ENCODE data around the gene SH3RF1. TPM values are rescaled to one million over a fixed set of nuclear protein-coding genes. Genes with fewer than 3 reads are reported as not detected.

The SH3RF1 gene
- total RNA-seq, 1 experiment from 2014 or later, result 15.3 TPM

GRCh38 chr4:169107528-169107927 is 163.2 kb downstream of the SH3RF1 start:
- Histone ChIP-seq H3K18ac (ENCODE audit: insufficient read length, low read depth, low read length) (no peak overlapping the region), H3K56ac (ENCODE audit: insufficient read length, low read depth, low read length) (no peak overlapping the region), H2BK15ac (ENCODE audit: low read depth, low read length) (no peak overlapping the region), H4K8ac (replicated peaks; ENCODE audit: insufficient read length, low read depth, low read length) (no peak overlapping the region), H2BK120ac (ENCODE audit: low read depth, low read length, poor library complexity, severe bottlenecking) (no peak overlapping the region), H3K79me1 (ENCODE audit: insufficient read depth, low read depth, low read length, poor library complexity, severe bottlenecking) (no peaks in the 10 kb centered on the region), H3K9ac (ENCODE audit: extremely low read depth, insufficient read length, low read length) (no peak overlapping the region), H3K14ac (ENCODE audit: insufficient read depth, low read length) (no peak overlapping the region), H3K27me3 (ENCODE audit: insufficient read depth, low read length) (no peaks in the 10 kb centered on the region), H4K5ac (ENCODE audit: insufficient read length, low read depth, low read length) (no peak overlapping the region), H3K27ac (ENCODE audit: insufficient read length, low read depth, low read length) (no peak overlapping the region), H2AK5ac (ENCODE audit: insufficient read length, low read length) (no peak overlapping the region), H3T11ph (ENCODE audit: low read length) (no peak overlapping the region), H2AFZ (ENCODE audit: low read length) (no peak overlapping the region), H2BK12ac (ENCODE audit: insufficient read length, low read depth, low read length) (no peak overlapping the region), H3K79me2 (ENCODE audit: insufficient read depth, low read length) (no peaks in the 10 kb centered on the region), H2BK5ac (ENCODE audit: insufficient read length, low read length) (no peak overlapping the region), H3K4ac (ENCODE audit: low read depth, low read length) (no peak overlapping the region), H3K23ac (ENCODE audit: insufficient read length, low read depth, low read length) (no peak overlapping the region), H3K9me3 (ENCODE audit: control insufficient read depth, low read depth, low read length) (no peaks in the 10 kb centered on the region), H3K23me2 (ENCODE audit: insufficient read length, low read depth, low read length, poor library complexity, severe bottlenecking) (no peaks in the 10 kb centered on the region), H2BK20ac (ENCODE audit: low read depth, low read length, poor library complexity, severe bottlenecking) (no peak overlapping the region), H4K20me1 (ENCODE audit: control insufficient read depth, insufficient read depth, insufficient read length) (no peaks in the 10 kb centered on the region), H3K4me2 (ENCODE audit: insufficient read depth, insufficient read length, low read length) (no peak overlapping the region), H3K4me1 (ENCODE audit: insufficient read depth, low read length) (peaks cover 6% of the 10 kb centered on the region; the same call in 1 of the 2 replicates), H4K91ac (ENCODE audit: insufficient read length, low read depth, low read length) (no peak overlapping the region)
- DNase-seq, result no peak
- no peaks in the 10 kb centered on the region for H3K27me3 Mint-ChIP-seq (ENCODE audit: low read depth)
- peak overlapping the region in 1 of 3 experiments; percentile 15; a peak in 1 of 7 replicates for H3K27ac Mint-ChIP-seq
- no CpG with 5 or more reads among the region's 2 CpGs for WGBS (ENCODE audit: extremely low coverage, insufficient read length, low lambda C conversion rate)
- no peak for TF ChIP-seq CTCF (conservative IDR thresholded peaks at IDR 0.05)
- H3K4me1 Mint-ChIP-seq, result peaks cover 23 to 26% of the 10 kb centered on the region in 2 experiments
- no peak overlapping the region for H3K4me3 Mint-ChIP-seq
- H3K9me3 Mint-ChIP-seq, result no peaks in the 10 kb centered on the region; a peak in 1 of 5 replicates
- peaks cover 3 to 23% (median 14%) of the 10 kb centered on the region in 3 experiments; a peak in 6 of 7 replicates for H3K36me3 Mint-ChIP-seq (ENCODE audit: insufficient read depth in 1 of 3, low read depth in 3 of 3)

Data from H9 (cell line).